Endothelial cell of umbilical vein (primary cell): ENCODE results near the gene LMTK2. TPM values are rescaled to one million over a fixed set of nuclear protein-coding genes. Genes with fewer than 3 reads are reported as not detected.

ENCODE experiments used
- Bru-seq: library from RNA; stranded (reverse); fragments of 400-500 nt; gene quantifications from one replicate; lab custom pipeline; 2021; lab: Mats Ljungman, UMichigan
- BruChase-seq, 2 experiments: library from RNA; stranded (reverse); fragments of 400-500 nt; gene quantifications; one replicate each; lab custom pipeline; 2021; lab: Mats Ljungman, UMichigan
- BruUV-seq: library from RNA; stranded (reverse); fragments of 400-500 nt; replicated peaks from 2 replicates; lab custom pipeline; 2021; lab: Mats Ljungman, UMichigan
- CTCF ChIA-PET: fragments of 300-600, 350-600 bp; sonication (Branson Sonifier 250); formaldehyde crosslinking; loops from one replicate; lab custom pipeline; 2021; ENCODE audit warnings: antibody characterized with exemption, inconsistent platforms; lab: Charles Lee
- POLR2A ChIA-PET: fragments of 300-600, 350-600 bp; sonication (Branson Sonifier 250); formaldehyde crosslinking; loops from one replicate; lab custom pipeline; 2021; ENCODE audit warnings: antibody characterized with exemption, inconsistent platforms; lab: Charles Lee
- DNase-seq: peaks from one replicate; pipeline ENCODE4 v3.0.0-alpha.2; 2011; ENCODE audit warnings: low read depth, low spot score
- FAIRE-seq: peaks from 2 replicates; lab custom pipeline; 2011; peaks lifted over from hg19 to GRCh38; lab: Jason Lieb, UNC
- H2AFZ ChIP-seq: 2 replicates; pipeline ENCODE4 v1.6.0; 2012; ENCODE audit warnings: low read depth, low read length, control low read depth, inconsistent platforms
- H3K27ac ChIP-seq: 2 replicates; pipeline ENCODE4 v1.5.1; 2011; ENCODE audit warnings: low read depth, mild to moderate bottlenecking, control low read depth, low read length, moderate library complexity; ENCODE audit not compliant: insufficient read depth
- H3K27me3 ChIP-seq, 2 experiments: 2 replicates each; pipeline versions ENCODE4 v1.6.0 to v1.6.1; 2011; ENCODE audit warnings: low read length in 2 of 2, mixed read lengths in 1 of 2; ENCODE audit not compliant: control insufficient read depth in 2 of 2, insufficient read depth in 2 of 2
- H3K36me3 ChIP-seq, 2 experiments: 2 replicates in 1 of 2; 3 replicates in 1 of 2; pipeline ENCODE4 v1.5.1; 2011; ENCODE audit warnings: low read length in 2 of 2, mild to moderate bottlenecking in 1 of 2, moderate library complexity in 1 of 2; ENCODE audit not compliant: control insufficient read depth in 2 of 2, insufficient read depth in 2 of 2; ENCODE audit errors: extremely low read depth in 1 of 2
- H3K4me1 ChIP-seq: 3 replicates; pipeline ENCODE4 v1.5.1; 2011; ENCODE audit warnings: mild to moderate bottlenecking, low read length; ENCODE audit not compliant: control insufficient read depth, insufficient read depth; ENCODE audit errors: extremely low read depth
- H3K4me2 ChIP-seq: 2 replicates; pipeline ENCODE4 v1.6.1; 2011; ENCODE audit warnings: low read length, control low read depth, mixed read lengths; ENCODE audit not compliant: insufficient read depth
- H3K4me3 ChIP-seq, 3 experiments: fragments of 200-600 bp in 1 of 3; sonication (generic), shearing (Covaris generic) in 1 of 3; replicated peaks in 1 of 3; 2 replicates each; pipeline ENCODE4 v1.5.1; 2011 to 2016; ENCODE audit warnings: control low read depth in 3 of 3, low read length in 3 of 3, mild to moderate bottlenecking in 2 of 3, inconsistent platforms in 1 of 3, low read depth in 1 of 3, moderate library complexity in 1 of 3; ENCODE audit not compliant: insufficient read depth in 1 of 3
- H3K79me2 ChIP-seq: 2 replicates; pipeline ENCODE4 v1.6.0; 2012; ENCODE audit warnings: low read length, inconsistent platforms; ENCODE audit not compliant: control insufficient read depth, insufficient read depth
- H3K9ac ChIP-seq: replicated peaks from 2 replicates; pipeline ENCODE3; 2011; ENCODE audit warnings: low read length, control low read depth; ENCODE audit not compliant: insufficient read depth; ENCODE audit errors: extremely low read depth
- H3K9me1 ChIP-seq: replicated peaks from 3 replicates; pipeline ENCODE4 v1.6.0; 2011; ENCODE audit warnings: mild to moderate bottlenecking, low read length; ENCODE audit not compliant: control insufficient read depth, insufficient read depth; ENCODE audit errors: extremely low read depth
- H3K9me3 ChIP-seq: replicated peaks from 2 replicates; pipeline ENCODE4 v1.5.1; 2012; ENCODE audit warnings: low read length, inconsistent platforms; ENCODE audit not compliant: control insufficient read depth, insufficient read depth
- H4K20me1 ChIP-seq: replicated peaks from 2 replicates; pipeline ENCODE3; 2011; ENCODE audit warnings: mild to moderate bottlenecking, low read length; ENCODE audit not compliant: control insufficient read depth, insufficient read depth; ENCODE audit errors: extremely low read depth
- EZH2 ChIP-seq: IDR thresholded peaks from 2 replicates; pipeline ENCODE4 v1.6.1; 2012; ENCODE audit warnings: borderline replicate concordance, low read depth, mild to moderate bottlenecking, moderate library complexity, low read length, inconsistent platforms; ENCODE audit not compliant: severe bottlenecking
- GATA2 ChIP-seq: IDR thresholded peaks from 2 replicates; pipeline ENCODE4 v1.7.0; 2011; ENCODE audit warnings: low read depth, mild to moderate bottlenecking, moderate library complexity, mixed read lengths, low read length; ENCODE audit not compliant: insufficient read length, insufficient read depth
- JUN ChIP-seq: IDR thresholded peaks from 2 replicates; pipeline ENCODE4 v1.6.1; 2011; ENCODE audit warnings: borderline replicate concordance, low read depth; ENCODE audit not compliant: insufficient read length, insufficient read depth
- MYC ChIP-seq: IDR thresholded peaks from one replicate; pipeline ENCODE4 v1.6.1; 2011; ENCODE audit warnings: mild to moderate bottlenecking, low read depth, low read length
- POLR2A ChIP-seq: IDR thresholded peaks from 2 replicates; pipeline ENCODE4 v1.6.1; 2012; ENCODE audit warnings: low read depth, mild to moderate bottlenecking, control low read depth, low read length
- POLR2AphosphoS5 ChIP-seq: IDR thresholded peaks from 2 replicates; pipeline ENCODE4 v1.6.1; 2012; ENCODE audit warnings: low read depth, mild to moderate bottlenecking, control low read depth, low read length, moderate library complexity; ENCODE audit not compliant: insufficient read depth
- dilution Hi-C: fragments of 300-500 bp; cut with MboI; formaldehyde crosslinking; loops from one replicate; pipeline ENCODE4 v1.15.0; 2019; ENCODE audit warnings: low sequenced_read_pairs; ENCODE audit not compliant: extremely low pct_ligation_motif_present
- intact Hi-C: fragments of 100-400 bp; cut with micrococcal nuclease; formaldehyde crosslinking; loops from one replicate; pipeline ENCODE4 v1.10.0; 2022
- long read RNA-seq: library from polyadenylated mRNA; stranded (forward); transcript quantifications from one replicate; pipeline ENCODE4 v2.0.0, GENCODE V29; 2021
- polyA minus RNA-seq, 3 experiments: library from RNA; depleted of rRNA, polyadenylated mRNA; stranded (reverse); fragments of >200 nt; gene quantifications; 1 replicate in 1 of 3; 2 replicates in 2 of 3; pipeline ENCODE4 v1.2.3, GENCODE V29; 2011
- polyA plus RNA-seq, 4 experiments: library from polyadenylated mRNA; depleted of rRNA in 3 of 4; stranded (reverse) in 3 of 4; unstranded in 1 of 4; fragments of >200 nt; gene quantifications; 2 replicates each; pipeline versions ENCODE4 v1.2.1 to v1.2.3, GENCODE V29; 2011 to 2012; ENCODE audit warnings: missing spikeins in 1 of 4
- total RNA-seq: library from RNA; stranded (reverse); gene quantifications from 2 replicates; pipeline ENCODE4 v1.2.3, GENCODE V29; 2021
- TF ChIP-seq, protein P1 (sequence below): IDR thresholded peaks from 2 replicates; pipeline ENCODE4 v1.6.1; 2011; ENCODE audit not compliant: insufficient read depth, insufficient read length
- TF ChIP-seq, protein P2 (sequence below), 2 donors: IDR thresholded peaks; 1 replicate in 1 of 2; 2 replicates in 1 of 2; pipeline ENCODE4 v1.5.1; 2011; ENCODE audit warnings: low read length in 2 of 2, mild to moderate bottlenecking in 2 of 2, moderate library complexity in 2 of 2, control low read depth in 1 of 2, inconsistent platforms in 1 of 2, low read depth in 1 of 2; ENCODE audit not compliant: insufficient read depth in 1 of 2; ENCODE audit errors: extremely low read depth in 1 of 2

Gene LMTK2
- total RNA-seq (13.8 and 16.6 TPM in 2 replicates), polyA plus RNA-seq (5.1 and 5.9 TPM in 2 replicates), polyA minus RNA-seq (14.0 and 15.0 TPM in 2 replicates), Bru-seq, nascent RNA (percentile 75 among the genes with signal in this experiment), BruChase-seq, experiment 1, labeled RNA remaining after a 6-hour chase (percentile 71 among the genes with signal in this experiment), BruChase-seq, experiment 2, labeled RNA remaining after a 2-hour chase (percentile 77 among the genes with signal in this experiment)
- 5.2 and 5.4 TPM in 2 replicates for polyA plus RNA-seq (2011; cell fraction: cytosol; rRNA removed)
- polyA plus RNA-seq (2011; cell fraction: nucleus; rRNA removed) = 13.8 and 14.9 TPM in 2 replicates
- 5.7 and 7.0 TPM in 2 replicates for polyA plus RNA-seq (2012)
- polyA minus RNA-seq (2011; cell fraction: cytosol; rRNA and poly(A)+ RNA removed) = 20.1 TPM
- polyA minus RNA-seq (2011; cell fraction: nucleus; rRNA and poly(A)+ RNA removed) = 12.7 and 12.9 TPM in 2 replicates
- long read RNA-seq, partial matches to known transcripts = 12 of 14 reads
- long read RNA-seq, other reads (novel, unspliced or antisense) = 2 of 14 reads

GRCh38 chr7:98106647-98107312 lies at the start of gene LMTK2:
Gene LMTK2, plus strand, starts transcription at chr7:98106862. Its CDS starts 316 bp downstream, at chr7:98107178.
- Histone ChIP-seq H3K9me3 (no peaks in the 10 kb centered on the region), H3K27ac (peak within 1 kb of the TSS; percentile 68), H3K9ac (peak within 1 kb of the TSS; percentile 78), H3K27me3 (no peaks in the 10 kb centered on the region), H2AFZ (peak within 1 kb of the TSS; percentile 97), H3K9me1 (no peaks in the 10 kb centered on the region), H3K79me2 (peaks cover 33% of the 10 kb centered on the region), H3K4me3 (peak within 1 kb of the TSS; percentile 70 to 86 (median 80)), H3K4me1 (peaks cover 32% of the 10 kb centered on the region), H3K36me3 (no peaks in the 10 kb centered on the region), H3K4me2 (peak within 1 kb of the TSS; percentile 96), H4K20me1 (no peaks in the 10 kb centered on the region)
- ChIA-PET CTCF (interaction anchor here (0.5 to 3.6 kb wide), 16 partner anchors 12 to 263 kb away, joined by 3 to 135 read pairs (median 6); no protein-coding TSS in a partner anchor), POLR2A (no interaction called here)
- dilution Hi-C loops (no loop called here), intact Hi-C loops (loop anchor here (1.0 kb wide), 5 partner anchors 25 to 248 kb away; no protein-coding TSS in a partner anchor)
- no peak for TF ChIP-seq GATA2
- TF ChIP-seq, protein P1, sequence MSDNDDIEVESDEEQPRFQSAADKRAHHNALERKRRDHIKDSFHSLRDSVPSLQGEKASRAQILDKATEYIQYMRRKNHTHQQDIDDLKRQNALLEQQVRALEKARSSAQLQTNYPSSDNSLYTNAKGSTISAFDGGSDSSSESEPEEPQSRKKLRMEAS = peak; percentile 82
- TF ChIP-seq MYC = no peak
- TF ChIP-seq POLR2AphosphoS5 = peak; percentile 79
- TF ChIP-seq, protein P2, sequence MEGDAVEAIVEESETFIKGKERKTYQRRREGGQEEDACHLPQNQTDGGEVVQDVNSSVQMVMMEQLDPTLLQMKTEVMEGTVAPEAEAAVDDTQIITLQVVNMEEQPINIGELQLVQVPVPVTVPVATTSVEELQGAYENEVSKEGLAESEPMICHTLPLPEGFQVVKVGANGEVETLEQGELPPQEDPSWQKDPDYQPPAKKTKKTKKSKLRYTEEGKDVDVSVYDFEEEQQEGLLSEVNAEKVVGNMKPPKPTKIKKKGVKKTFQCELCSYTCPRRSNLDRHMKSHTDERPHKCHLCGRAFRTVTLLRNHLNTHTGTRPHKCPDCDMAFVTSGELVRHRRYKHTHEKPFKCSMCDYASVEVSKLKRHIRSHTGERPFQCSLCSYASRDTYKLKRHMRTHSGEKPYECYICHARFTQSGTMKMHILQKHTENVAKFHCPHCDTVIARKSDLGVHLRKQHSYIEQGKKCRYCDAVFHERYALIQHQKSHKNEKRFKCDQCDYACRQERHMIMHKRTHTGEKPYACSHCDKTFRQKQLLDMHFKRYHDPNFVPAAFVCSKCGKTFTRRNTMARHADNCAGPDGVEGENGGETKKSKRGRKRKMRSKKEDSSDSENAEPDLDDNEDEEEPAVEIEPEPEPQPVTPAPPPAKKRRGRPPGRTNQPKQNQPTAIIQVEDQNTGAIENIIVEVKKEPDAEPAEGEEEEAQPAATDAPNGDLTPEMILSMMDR (IDR thresholded peaks at IDR 0.05; ENCODE audit: extremely low read depth in 1 of 2, insufficient read depth in 1 of 2, low read depth in 1 of 2, low read length in 2 of 2) = peak; percentile 87 to 96
- no peak for TF ChIP-seq EZH2
- TF ChIP-seq POLR2A = peak; percentile 83
- TF ChIP-seq JUN = no peak
- peak; percentile 95 for FAIRE-seq
- no TSS peak for BruUV-seq
- DNase-seq = peak; percentile 95
